HG02852 (cell line): ENCODE measurements around the gene STAC2.

Experiments
- ATAC-seq: cut with Tn5 transposase; IDR thresholded peaks from one replicate; pipeline ENCODE4 v1.9.1; 2021; ENCODE audit warnings: mild to moderate bottlenecking, moderate library complexity; ENCODE audit not compliant: unreplicated experiment

Gene STAC2

DNA sequence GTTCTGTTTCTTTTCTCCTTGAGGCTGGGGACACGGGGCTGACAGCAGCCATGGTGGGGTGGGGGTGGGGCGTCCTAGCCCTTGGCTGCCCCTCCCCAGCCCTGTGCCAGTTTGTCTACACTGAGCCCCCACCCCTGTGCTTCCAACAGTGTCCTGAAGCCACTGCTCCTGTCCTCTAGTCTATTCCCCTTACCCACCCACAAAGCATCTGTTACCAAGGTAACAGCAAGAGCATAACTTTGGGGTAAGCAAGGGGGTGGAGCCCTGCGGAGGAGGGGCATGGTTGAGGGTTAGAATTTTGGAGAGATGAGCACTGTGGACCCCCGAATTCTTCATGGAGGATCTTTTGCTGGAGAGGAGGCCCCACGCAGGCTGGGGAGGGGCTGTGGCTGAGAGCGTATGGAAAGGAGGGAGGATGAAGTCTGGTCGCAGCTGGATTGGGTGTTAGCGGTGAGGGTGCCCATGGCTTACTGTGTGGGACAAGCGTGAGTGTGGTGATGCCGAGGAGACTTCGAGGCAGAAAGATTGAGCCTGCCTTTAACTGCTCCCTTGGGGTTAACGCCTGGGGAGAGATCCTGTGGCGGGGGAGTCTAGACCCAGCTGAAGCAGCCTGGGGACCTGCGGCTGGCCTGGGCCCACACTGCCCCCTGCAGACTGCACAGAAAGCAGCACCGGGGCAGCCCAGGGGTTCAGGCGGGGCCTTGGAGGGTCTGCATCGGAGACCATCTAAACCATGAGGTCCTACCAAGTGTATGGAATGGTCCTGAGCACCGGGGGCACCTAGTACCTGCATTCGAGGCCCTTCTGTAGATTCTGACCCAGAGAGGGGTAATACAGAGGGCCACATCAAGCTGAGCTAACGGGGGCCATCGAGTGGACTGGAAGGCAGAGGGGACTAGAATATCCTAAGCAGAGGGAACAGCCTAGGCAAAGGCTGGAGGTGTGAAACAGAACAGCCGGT lies 6.1 kb upstream of the STAC2 start:
- ATAC-seq = no peak

- no peak for ATAC-seq
These were observed 5.4 kb upstream of the STAC2 start for GRCh38 chr17:39231091-39231561.

GRCh38 chr17:39230361-39230760 lies 4.6 kb upstream of the STAC2 start:
- no peak for ATAC-seq

- no peak for ATAC-seq
These were observed 3.6 kb upstream of the STAC2 start for GRCh38 chr17:39229274-39229913.

DNA sequence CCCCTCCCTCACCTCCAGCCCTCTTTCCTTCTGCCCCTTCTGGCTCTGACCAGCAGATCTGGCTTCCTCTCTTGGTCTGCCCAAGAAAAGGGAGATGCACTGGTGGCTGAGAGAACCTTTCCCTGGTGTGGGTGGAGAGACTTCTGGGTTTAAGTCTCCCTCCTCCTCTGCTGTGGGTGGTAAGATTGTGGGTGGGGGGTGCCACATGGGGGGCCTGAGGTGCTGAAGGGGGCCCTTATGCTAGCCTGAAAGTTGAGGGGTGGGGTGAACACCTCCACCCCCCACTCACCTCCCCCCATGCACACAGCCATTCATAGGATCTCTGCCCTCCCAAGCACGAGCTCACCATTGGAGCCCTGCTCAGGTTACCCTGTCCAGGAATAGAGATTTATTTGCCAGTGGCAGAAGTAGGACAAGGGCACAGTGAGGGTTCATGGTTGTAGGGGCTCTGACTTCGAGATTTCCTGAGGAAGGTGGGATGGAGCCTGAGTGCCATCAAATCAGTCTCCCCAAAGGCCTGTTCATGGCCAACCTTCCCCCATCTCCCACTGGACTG lies 1.7 kb upstream of the STAC2 start:
- no peak for ATAC-seq

GRCh38 chr17:39225959-39226683 lies 376 bp upstream of the STAC2 start:
- no peak for ATAC-seq

- ATAC-seq = no peak
These were observed 902 bp downstream of the STAC2 start for GRCh38 chr17:39224778-39225307.

GRCh38 chr17:39223907-39224777 lies 1.6 kb downstream of the STAC2 start:
- no peak for ATAC-seq

GRCh38 chr17:39222866-39223834 lies 2.6 kb downstream of the STAC2 start:
- ATAC-seq = no peak

DNA sequence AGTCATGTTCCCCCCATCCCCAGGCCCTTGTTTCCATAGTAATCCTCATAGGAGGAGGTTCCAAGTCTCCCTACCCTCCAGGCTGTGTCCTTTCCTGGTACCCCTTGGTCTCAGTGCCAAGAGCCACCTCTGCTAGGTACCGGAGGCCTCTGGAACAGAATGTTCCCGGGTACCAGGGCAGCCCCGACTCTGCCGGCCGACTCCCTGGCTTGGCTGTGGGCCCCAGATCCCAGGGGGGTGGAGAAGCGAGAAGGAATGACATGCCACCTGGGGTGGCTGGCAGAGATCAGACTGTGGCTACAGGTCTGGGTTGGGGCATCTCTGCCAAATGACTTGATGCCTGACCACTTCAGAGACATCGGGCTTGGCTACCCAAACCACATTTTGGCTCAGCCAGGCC lies 3.6 kb downstream of the STAC2 start:
- ATAC-seq = no peak

DNA sequence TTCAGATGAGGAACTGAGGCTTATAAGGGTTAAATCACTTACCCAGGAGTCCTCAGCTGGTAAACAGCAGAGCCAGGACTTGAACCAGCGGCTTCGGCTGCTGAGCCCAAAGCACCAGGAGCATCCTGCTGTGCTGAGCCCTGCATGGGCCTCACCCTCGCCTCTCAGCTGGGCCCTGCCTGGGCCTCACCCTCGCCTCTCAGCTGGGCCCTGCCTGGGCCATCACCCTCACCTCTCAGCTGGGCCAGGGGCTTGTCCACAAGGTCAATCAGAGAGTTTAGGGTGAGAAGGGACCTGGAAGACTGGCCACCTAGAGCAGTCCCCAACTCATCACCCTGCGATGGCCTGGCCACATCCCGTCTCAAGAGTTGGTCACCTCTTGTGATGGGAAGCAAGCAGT lies 4.2 kb downstream of the STAC2 start:
- ATAC-seq = no peak

DNA sequence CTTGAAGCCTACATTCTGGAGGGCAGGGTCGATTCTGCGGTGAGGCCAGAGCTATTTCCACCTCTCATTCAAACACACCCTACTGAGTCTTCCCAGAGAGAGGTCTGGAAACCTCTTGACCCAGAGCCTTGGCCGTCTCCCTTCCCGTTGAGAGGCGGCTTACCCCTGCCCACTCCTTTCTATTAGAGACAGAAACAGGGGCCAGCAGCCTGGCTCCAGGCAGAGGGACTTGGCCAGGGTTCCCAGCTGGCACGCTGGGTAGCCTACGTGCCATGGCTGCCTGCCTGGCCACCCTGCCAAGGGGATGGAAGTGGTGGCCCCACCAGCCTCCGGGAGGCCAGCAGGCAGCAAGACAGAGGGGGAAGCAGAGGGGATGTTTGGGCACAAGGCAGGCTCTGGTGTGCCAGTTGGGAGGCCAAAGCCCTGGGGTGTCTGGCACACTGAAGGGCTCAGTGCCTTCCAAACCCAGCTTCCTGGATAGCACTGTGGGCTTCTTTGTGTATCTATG lies 6.0 kb downstream of the STAC2 start:
- no peak for ATAC-seq

DNA sequence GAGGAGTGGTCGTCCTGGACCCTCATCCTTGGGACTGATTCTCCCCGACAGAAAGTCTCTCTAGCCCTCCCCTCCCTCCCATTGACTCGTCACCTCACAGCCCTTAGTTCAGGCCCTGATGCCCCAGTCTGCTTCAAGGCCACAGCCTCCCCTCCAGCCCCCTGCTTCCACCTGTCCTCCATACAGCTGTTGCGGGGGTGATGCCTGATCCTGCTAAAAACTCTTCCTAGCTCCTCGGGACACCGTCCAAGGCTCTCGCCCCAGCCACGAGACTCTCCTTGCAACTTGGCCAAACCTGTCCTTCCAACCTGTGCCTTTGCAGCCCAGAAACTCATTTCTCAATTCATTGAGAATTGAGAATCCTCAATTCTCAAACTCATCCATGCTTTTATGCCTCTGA lies 6.8 kb downstream of the STAC2 start:
- ATAC-seq = no peak

- ATAC-seq = no peak
These were observed 7.9 kb downstream of the STAC2 start for GRCh38 chr17:39217734-39218369.

GRCh38 chr17:39213852-39214251 lies 11.9 kb downstream of the STAC2 start:
- ATAC-seq = no peak

- no peak for ATAC-seq
These were observed 12.8 kb downstream of the STAC2 start for GRCh38 chr17:39212841-39213480.

DNA sequence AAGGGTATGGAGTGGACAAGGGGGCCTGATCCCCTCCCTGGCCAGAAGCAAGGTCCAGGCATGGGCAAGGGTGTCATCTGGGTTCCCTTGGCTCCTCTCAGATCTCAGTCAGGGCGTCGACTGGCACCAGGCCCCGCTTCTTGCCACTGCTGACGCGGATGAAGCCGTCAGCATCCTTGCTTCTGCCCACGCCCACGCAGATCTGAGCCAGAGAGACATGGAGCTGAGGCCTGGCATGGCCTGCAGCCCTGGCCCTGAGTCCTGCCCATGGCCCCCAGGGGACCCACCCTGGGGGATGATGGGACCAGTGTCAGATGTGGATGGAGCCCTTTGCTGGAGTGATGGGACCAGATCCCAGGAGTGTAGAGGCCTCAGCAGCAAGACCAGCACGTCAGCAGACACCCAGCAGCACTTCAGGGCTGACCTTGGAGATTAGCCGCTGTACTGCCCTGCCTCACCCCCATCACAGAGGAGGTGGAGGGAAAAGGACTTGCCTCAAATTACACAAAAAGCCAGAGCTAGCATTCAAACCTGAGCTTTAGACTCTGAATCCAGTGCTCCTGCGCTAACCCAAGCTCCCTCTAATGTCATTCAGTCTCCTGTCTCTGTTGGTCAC lies 13.4 kb downstream of the STAC2 start:
- ATAC-seq = no peak
